GM18951 (cell line): ENCODE measurements around the gene CACNB2.

Source experiments
- POLR2A ChIP-seq: IDR thresholded peaks from 4 replicates; pipeline ENCODE4 v1.6.1; 2011; ENCODE audit warnings: mild to moderate bottlenecking; ENCODE audit not compliant: insufficient read length, insufficient read depth; ENCODE audit errors: extremely low read depth
- in situ Hi-C: fragments of 300-500 bp; cut with MboI; formaldehyde crosslinking; loops from one replicate; pipeline ENCODE4 v1.12.0; 2022; ENCODE audit warnings: low sequenced_read_pairs, mixed read lengths, inconsistent platforms; ENCODE audit not compliant: unreplicated experiment

The CACNB2 gene

DNA sequence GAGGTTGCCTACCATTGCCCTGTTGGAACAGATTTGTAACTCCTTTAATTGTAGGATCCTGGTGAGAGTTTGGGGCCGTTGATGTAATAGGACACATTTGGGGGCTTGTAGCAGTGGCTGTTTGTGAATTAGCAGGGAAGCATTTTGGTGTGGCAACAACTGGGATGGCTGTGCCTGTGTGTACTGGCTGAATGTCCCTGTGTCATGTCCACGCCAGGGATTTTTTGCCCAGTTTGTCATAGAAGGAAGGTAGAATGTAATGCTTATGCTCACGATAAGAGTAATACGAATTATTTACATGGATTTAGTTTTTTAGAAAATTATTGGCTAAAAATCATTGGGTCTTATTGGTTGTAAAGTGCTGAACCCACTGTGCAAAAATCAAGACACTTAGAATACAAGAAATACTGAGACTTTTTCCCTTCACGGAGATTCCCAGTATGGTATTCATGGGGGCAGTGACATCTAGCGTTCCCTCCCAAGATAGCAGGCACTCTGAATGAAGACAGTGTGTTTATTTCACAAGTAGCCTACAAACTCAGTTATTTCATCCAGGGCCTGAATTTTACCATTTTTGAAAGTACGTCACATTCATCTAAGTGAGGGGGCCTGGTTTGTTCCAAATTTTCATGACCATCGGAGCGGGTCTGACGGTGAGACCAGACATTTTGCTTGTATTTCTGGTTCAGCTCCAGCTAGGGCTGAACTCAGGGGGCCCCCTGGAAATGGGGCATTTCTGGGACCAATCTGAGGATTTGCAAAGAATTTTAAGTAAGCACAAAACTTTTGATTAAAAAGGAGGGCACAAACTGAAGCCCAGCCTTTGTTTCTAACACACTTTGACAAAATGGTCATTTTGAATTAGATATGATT is 74.7 kb downstream of the CACNB2 start:
- no peak for TF ChIP-seq POLR2A
- in situ Hi-C loops = no loop called here

DNA sequence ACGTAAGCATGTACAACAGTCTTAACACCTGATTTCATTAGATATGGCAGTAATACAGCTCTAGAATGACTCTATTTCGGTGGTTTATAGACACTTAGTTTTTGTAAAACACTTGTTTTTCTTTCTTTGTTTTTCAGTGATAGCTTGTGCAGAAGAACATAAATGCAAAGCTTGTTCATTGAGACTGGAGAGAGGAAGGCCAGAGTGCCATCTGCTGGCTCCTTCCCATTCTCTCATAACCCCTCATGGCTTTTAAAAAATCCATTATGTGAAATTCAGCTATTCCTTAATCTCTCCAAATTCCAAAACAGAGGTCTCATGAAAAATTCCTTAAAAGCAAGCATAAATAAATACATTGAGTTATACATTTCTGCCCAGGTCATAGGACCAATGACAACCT is 76.3 kb downstream of the CACNB2 start:
- in situ Hi-C loops = no loop called here
- no peak for TF ChIP-seq POLR2A

DNA sequence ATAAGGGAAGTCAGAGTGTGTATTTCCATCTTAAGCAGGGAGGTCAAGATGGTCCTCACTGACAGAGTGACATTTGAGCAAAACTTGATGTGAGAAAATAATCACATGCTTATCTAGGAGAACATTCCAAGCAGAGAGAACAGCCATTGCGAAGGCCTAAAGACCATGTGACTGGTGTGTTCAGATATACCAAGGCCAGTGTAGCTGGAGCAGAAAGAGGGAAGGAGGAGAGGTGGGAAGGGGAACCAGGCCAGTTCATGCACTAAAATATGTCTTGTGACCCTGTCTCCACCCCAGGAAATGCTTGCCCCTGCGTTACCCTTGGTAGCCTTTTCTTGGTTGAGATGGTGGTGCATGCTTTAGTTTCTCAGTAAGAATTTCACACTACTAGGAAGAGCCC is 77.4 kb downstream of the CACNB2 start:
- TF ChIP-seq POLR2A = no peak
- in situ Hi-C loops = no loop called here

DNA sequence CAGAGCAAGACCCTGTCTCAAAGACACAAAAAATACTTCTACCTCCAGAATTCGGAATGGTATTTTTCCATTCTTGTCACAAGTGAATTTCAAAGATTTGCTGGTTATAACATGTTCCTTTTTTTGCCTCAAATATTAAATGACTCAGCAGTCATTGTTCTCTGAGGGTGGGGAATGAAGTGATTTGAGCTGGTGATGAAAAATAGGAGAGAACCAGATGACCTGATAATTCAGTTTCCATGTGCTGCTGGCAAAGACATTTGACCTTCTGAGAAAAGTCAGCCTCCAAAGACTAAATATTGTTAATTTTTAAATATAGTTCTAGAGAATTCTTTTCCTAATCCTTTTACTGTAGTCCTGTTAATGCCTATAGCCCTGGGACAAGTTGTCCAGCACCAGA is 78.9 kb downstream of the CACNB2 start:
- TF ChIP-seq POLR2A = no peak
- in situ Hi-C loops = no loop called here

DNA sequence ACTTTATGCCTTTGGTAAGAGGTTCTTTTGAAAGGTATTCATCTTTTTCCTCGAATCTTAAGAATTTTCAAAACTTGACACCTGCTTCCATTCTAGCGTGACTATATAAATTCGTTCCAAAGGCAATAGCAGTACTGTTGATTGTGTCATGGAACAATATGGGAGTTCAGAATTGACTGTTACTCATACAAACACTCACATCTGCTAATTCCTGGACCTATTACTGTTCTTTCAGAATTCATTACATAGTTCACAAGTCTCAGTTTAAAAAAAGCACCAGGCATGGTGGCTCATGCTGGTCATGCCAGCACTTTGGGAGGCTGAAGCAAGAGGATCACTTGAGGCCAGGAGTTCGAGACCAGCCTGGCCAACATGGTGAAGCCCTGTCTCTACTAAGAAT is 80.9 kb downstream of the CACNB2 start:
- in situ Hi-C loops = no loop called here

DNA sequence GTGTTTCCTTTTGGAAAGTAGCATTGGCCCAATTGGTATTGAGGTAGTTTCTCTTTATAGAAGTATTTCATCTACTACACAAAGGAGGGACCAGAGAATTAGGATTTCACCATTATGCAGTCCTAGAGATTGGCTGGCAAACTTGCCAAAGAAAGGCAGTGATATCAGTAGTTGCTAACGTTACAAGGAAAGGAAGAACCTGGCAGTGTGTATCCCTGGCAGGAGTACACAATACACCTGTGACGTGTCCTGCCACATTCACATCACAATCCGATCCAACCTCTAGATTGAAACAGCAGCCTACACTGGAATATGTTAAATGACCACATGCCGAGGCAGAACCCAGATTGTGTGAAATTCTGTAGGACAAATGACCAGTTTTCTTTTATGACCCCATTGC is 81.7 kb downstream of the CACNB2 start:
- in situ Hi-C loops = no loop called here

More for the DNA sequence above, 80.9 kb downstream of the CACNB2 start:
- TF ChIP-seq POLR2A = no peak

DNA sequence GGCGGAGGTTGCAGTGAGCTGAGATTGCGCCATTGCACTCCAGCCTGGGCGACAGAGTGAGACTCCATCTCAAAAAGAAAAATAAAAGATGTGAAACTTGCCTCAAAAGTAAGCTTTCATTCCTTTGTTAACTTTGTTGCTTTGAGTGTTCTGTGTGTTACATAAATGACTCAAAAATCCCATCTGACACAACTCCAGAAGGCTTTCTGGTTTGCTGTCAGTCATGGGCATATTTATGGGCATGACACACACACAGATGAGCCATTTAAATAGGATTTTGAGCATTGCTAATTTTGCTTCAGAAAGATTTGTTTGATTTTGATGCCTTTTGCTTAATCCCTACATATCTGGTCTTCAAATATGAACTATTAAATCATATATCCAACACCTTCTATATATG is 82.6 kb downstream of the CACNB2 start:
- no peak for TF ChIP-seq POLR2A
- in situ Hi-C loops = no loop called here

More for the DNA sequence above, 81.7 kb downstream of the CACNB2 start:
- TF ChIP-seq POLR2A = no peak

DNA sequence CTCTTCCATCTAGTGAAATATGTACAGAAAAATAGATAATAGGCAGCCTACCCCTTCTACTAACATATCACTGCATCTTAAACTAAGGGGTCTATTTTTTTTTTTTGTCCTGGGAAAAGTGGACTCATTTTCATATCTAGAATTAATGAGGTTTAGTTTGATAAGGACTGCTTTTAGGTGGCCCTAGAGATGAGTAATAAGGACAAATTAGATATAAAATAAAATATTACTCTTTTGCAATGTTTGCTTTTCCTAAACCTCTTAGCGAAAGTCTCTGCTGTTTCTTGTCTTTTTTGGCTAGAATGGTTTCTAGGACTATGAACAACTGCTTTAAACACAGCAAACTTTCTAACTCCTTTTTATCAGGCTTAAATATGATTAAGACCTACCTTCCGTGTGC is 83.7 kb downstream of the CACNB2 start:
- in situ Hi-C loops = no loop called here

DNA sequence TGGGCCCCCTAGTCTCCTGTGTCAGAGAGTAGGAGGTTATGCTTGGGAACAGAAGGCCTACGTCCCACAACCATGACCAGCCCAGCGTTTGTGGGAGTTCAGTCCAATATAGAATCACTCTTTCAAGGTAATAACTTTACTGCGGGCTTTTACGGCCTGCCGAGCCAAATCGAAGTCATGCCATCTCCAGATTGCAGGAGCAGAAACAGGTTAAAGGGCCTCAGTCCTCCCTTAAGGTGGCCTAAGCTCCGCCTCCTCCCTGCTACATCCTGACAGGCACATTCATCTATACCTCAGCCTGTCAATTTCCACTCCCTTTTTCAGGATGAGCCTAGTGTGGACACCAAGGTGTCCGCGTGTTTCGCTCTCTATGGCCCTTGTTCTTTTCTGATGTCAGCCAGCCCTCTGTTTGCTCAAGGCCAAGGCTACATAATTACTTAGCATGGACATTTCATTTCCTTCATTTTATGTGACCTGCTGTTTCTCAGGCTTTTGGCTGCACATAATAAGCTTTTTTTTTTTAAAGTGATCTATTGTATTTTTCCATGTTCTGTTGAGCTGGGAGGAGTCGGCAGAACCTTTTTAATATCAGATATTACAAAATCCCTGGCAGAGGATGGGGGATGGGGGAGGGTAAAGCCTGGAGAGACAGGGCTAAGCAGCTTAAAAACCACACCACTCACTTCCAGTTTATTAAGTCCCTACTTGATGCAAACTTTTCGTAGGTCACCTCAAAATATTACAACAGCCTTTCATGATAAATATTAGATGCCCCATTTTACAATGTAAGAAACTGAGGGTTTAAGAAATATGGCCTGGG is 84.6 kb downstream of the CACNB2 start:
- in situ Hi-C loops = no loop called here
- TF ChIP-seq POLR2A = no peak

More for the DNA sequence above, 83.7 kb downstream of the CACNB2 start:
- no peak for TF ChIP-seq POLR2A

DNA sequence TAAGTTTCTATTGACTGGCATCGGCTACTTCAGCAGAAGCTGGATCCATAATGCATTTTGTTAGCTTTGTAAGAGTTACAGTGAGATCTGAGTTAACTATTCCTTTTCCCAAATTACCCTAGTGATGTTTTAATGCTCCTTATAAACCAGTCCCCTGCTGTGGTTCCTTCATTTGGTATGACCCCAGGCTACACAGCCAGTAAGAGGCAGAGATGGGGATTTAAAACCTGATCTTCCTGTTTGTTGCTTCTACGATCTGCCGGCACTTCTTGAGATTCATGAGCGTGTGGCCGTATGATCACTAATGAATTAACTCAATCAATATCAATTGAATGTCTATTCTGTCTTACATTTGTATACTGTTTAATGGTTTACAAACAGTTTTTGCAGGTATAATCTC is 86.1 kb downstream of the CACNB2 start:
- TF ChIP-seq POLR2A = no peak
- in situ Hi-C loops = no loop called here

DNA sequence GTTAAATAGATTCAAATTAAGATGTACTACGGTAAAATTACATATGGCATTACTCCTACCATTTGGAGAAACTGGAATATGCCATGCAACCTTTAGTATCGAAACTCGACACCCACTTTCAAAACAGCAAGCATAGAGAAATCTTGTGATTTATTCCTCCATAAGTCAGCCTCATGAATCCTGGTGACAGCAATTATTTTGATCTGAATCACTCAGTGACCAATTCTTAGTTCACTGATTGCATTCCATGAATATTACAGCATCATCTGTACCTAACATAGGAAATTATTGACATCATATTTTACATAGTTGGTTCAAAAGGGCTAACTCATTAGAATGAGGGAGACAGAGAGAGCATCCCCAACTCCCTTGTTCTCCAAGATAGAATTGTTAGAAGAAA is 89.6 kb downstream of the CACNB2 start:
- no peak for TF ChIP-seq POLR2A
- in situ Hi-C loops = no loop called here

DNA sequence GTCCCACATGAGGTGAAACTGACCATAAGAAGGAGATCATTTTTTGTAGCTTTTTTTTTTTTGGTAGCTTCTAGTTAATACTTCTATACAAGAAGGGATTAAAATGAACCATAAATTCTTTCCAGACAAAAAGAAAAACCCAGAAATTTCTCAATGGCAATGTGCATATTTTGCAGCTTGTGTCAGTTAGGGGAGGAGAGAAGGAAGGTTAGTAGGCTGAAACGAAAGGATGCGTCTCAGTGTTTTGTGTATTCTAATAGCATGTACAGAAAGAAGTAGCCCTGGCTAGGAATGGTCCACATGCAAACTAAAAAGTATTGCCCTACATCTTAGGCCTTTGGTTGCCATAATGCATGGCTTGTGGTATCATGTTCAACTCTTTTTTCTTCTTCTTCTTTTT is 90.6 kb downstream of the CACNB2 start:
- TF ChIP-seq POLR2A = no peak
- in situ Hi-C loops = no loop called here

DNA sequence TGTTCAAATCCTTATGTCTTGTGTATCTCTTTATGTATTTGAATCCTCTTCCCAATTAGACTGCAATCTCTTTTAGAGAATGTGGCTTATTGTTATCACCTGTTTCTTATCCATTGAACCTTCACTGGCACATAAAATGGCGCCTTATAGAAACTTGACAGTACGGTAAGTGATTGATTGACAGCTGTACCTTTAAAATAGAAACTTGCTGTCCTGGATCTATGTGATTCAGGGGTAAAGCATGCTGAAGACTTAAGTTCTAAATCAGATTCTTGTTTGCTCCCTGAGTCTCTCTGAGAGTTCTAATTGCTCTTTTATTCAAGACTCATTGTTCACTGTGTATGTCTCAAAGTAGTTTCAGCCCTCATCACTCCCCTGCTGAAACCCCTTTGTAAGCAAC is 91.3 kb downstream of the CACNB2 start:
- TF ChIP-seq POLR2A = no peak
- in situ Hi-C loops = no loop called here

DNA sequence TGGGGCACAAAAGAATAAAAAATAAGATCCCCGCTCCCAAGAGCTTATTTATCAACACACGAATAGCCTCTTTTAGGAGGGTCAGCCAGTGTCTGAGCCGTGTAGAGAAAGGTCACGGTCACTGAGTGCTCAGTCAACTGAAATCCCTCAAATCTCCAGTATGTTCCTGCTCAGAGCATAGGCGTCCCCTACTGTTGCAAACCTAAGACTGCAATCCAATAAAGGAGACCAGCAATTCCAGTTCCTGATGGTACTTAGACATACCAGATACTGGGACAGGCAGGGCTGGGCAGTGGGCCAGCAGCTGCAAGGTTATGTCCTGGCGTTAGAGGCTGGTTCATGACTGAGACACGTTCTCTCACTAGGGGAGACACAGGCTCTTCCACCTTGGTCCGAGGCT is 93.6 kb downstream of the CACNB2 start:
- no peak for TF ChIP-seq POLR2A
- in situ Hi-C loops = no loop called here
